GM19351 (cell line): ENCODE measurements around the gene MLNR.

Source experiments
- ATAC-seq: cut with Tn5 transposase; IDR thresholded peaks from one replicate; pipeline ENCODE4 v1.9.1; 2021; ENCODE audit warnings: mild to moderate bottlenecking, moderate library complexity; ENCODE audit not compliant: unreplicated experiment

Gene MLNR

GRCh38 chr13:49225223-49226042 lies 5.3 kb downstream of the MLNR start:
- ATAC-seq, result no peak

DNA sequence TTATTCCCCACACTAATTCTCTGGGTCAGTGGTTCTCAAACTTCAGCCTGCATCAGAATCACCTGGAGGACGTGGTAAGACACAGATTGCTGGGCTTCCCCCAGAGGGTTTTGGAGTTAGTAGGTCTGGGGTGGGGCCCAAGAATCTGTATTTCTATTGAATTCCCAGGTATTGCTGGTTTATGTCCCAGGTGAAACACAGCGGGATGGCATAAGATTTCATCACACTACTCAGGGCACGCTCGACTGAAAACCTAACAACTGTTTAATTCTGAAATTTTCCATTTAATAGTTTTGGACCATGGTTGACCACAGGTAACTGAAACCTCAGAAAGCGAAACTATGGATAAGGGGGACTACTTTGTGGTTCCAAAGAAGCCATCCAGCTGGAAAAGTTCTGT lies 6.5 kb downstream of the MLNR start:
- ATAC-seq, result no peak

DNA sequence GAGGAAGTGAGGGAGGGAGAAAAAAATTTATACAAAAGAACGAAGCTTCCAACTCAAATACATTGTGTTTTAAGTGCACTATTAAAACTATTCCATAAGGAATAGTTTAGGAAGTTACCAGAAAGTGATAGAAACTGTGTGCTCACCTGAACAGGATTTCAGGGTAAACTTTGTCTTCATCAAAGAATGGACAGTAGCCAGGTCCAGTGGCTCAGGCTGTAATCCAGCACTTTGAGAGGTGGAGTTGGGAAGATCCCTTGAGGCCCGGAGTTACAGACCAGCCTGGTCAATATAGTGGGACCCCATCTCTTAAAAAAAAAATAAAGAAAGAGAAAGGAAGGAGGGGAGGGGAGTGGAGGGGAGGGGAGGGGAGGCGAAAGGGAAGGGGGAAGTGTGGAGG lies 14.6 kb downstream of the MLNR start:
- ATAC-seq, result no peak

DNA sequence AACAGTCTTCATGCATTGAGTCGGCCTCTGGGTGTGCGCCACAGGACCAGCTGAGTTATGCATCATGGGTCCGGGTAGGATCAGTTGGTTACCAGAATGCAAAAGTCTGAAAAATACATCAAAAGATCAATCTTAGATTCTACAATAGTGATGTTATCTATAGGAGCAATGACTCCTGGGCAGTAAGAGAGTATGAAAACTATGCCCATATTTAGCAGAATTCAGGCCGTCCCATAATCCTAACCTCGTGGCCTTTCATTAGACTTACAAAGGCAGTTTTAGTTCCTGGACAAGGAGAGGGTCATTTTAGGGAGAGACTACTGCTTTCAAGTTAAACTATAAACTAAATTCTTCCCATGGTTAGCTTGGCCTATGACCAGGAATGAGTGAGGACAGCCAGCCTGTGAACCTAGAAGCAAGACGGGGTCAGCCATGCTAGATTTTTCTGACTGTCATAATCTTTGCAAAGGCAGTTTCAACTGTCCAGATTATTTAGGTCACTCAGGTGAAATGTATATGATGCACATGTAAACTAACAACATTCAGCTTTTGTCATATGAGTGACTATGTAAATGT lies 15.8 kb downstream of the MLNR start:
- ATAC-seq, result no peak

- no peak for ATAC-seq
Observed at GRCh38 chr13:49238621-49239020, 18.5 kb downstream of the MLNR start.

GRCh38 chr13:49240017-49240416 lies 19.9 kb downstream of the MLNR start:
- peak; percentile 69 for ATAC-seq

GRCh38 chr13:49241296-49241695 lies 21.2 kb downstream of the MLNR start:
- ATAC-seq, result no peak

DNA sequence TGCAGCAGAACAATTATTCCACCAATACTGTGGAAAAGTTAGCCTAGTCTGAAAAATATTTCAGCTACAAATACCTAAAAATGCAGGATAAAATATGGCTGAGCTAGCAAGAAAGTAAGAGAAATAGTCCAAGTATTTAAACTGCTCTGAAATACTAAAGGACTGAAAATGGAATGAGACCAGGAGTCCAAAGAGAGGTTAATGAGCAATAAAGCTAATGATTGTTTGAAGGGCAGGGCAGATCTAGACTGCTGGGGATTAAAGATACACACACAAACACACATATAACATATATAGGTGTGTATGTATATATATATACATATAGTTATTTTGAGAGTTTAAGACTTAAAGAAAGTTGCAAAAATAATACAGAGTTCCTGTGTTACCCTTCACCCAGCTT lies 25.0 kb downstream of the MLNR start:
- no peak for ATAC-seq

DNA sequence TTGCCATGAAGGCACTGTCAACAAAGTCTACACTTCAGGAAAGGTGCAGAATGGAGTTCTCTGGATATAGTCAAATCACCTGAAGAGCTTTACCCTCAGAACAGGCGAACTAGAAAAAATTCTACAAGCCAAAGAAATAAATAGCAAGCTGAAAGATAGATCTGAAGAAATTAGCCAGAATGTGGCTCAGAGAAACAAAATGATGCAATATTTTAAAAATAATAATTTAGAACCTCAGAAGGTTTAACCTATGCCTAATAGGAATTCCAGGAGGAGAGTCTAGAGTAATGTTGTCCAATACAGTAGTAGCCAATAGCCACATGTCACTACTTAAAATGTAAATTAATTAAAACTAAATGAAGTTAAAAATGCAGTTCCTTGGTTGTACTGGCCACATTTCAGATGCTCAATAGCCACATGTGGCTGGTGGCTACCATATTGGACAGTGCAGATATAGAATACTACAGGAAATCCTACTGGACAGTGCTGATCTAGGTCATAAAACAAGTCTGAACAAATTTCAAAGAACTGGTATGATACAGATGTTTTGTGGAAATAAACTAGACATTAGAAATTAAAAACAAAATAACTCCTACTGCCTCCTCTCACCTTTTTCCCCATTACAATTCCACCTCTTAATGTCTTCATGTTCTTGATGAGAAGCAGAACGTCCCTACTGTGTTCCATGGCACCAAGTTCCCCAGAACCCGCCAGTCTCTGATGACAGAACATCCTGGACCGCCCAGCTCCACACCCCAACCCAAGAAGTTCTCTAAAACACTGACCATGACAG lies 26.9 kb downstream of the MLNR start:
- peak; percentile 43 for ATAC-seq

GRCh38 chr13:49247643-49248621 lies 27.8 kb downstream of the MLNR start, which contains the start of gene CDADC1:
Gene CDADC1, plus strand, starts transcription at chr13:49247925. Its CDS starts 113 bp downstream, at chr13:49248038.
- ATAC-seq, result peak; percentile 97

- no peak for ATAC-seq
Observed at GRCh38 chr13:49248622-49249002, 28.5 kb downstream of the MLNR start.

DNA sequence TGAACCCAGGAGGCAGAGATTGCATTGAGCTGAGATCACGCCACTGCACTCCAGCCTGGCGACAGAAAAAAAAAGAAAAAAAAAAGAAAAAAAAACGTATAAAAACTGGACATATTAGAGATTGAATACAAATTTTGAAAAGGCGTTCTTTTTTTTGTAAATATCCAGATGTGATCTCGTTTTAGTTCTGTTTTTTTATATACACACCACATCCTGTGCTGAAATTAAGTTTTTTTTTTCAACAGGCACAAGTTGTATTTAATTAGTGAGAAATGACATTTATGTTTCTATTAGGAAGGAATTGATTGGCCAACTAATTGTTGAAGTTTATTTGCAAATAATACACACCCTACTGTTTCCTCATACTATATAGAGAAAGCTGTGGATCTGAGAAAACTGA lies 31.2 kb downstream of the MLNR start:
- ATAC-seq, result no peak

- ATAC-seq, result no peak
Observed at GRCh38 chr13:49253310-49253709, 33.2 kb downstream of the MLNR start.

DNA sequence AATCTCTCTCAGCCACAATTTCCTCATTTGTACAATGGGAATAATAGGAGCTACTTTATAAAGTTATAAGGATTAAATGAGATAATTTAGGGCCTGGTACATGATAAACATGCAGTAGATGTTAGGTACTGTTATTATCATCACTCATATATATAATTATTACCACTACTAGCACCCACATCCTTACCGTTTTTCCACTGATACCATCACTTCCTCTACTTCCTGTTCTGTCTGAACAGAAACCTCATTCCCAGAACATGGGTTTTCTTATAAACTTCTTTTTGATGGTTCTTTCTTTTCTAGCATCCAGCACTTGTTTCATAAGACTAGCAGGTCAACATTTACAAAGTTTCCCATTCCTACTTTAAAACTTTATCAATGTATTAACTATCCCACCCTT lies 33.9 kb downstream of the MLNR start:
- no peak for ATAC-seq

DNA sequence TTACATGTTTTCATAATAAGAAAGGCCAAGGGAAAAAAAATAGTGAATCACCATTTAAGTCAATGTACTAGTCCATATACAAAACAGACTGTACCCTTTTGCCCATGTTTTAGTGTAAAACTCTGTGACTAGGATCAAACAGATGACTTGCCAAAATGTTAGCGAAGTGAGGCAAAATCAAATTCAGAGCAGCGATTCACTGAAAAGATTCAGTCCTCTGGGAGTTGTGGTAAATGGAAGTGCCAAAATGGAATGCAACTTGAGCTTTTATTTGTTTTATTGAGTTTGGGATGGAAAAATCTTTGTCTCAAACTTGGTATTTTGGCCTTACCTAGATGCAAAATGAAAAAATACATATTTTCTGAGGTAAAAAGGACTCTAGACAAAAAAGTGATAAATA lies 36.7 kb downstream of the MLNR start:
- no peak for ATAC-seq

DNA sequence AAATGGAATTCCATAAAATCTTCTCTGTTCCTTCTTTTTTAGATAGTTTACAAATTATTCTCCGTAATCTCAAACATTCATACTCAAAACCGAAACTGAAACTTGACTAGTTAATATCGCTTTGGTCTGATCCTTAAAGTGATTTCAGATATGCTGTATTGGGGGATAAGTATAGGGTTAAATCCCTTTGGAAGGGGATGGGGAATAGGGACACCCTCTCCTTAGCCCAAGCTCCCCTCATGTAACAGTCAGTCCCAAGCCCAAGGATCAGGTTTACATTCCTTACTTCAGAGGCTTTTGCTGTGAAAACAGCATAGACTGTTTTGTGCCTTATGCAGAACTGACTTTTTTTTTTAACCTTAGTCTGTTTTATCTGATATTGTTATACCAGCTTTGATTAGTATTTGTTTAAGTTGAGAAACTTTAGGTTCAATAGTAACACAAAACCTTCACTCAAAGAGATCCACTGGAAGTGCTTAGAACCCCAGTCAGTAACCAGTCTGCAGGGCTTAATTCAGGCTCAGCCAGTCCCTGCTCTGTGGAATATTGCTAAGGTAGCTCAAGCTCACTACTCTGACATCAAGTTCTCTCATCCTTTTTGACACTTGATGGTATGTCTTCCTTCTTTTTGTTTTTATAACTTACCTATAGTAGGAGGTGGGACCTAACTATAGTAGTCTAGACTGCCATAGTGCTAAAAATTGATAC lies 38.1 kb downstream of the MLNR start:
- ATAC-seq, result no peak

DNA sequence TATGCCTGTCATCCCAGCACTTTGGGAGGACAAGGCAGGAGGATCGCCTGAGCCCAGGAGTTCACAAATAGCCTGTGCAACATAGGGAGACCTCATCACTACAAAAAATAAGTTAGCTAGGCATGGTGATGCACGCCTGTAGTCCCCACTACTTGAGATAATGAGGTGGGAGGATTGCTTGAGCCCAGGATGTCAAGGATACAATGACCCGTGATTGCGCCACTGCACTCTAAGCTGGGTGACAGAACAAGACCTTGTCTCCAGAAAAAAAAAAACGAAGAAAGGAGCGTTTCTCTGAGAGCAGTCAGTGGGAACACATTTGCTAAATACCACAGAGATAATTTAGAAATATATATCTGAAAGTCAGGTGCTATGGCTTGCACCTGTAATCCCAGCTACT lies 39.4 kb downstream of the MLNR start:
- ATAC-seq, result no peak

GRCh38 chr13:49262634-49263033 lies 42.5 kb downstream of the MLNR start:
- ATAC-seq, result no peak

GRCh38 chr13:49265822-49266221 lies 45.7 kb downstream of the MLNR start:
- ATAC-seq, result no peak

- ATAC-seq, result no peak
Observed at GRCh38 chr13:49271264-49271663, 51.1 kb downstream of the MLNR start.
